Activated CD4-positive, CD25-positive, alpha-beta regulatory T cell treated with anti-CD3 and anti-CD28 coated beads, Interleukin-2, amount 50 U/mL, for 16 hours (primary cell): ENCODE results near the gene FLVCR2.

ENCODE experiments used
- DNase-seq: peaks from one replicate; pipeline ENCODE4 v3.0.0-alpha.2; 2020; ENCODE audit warnings: low read depth, low spot score

FLVCR2 gene

DNA sequence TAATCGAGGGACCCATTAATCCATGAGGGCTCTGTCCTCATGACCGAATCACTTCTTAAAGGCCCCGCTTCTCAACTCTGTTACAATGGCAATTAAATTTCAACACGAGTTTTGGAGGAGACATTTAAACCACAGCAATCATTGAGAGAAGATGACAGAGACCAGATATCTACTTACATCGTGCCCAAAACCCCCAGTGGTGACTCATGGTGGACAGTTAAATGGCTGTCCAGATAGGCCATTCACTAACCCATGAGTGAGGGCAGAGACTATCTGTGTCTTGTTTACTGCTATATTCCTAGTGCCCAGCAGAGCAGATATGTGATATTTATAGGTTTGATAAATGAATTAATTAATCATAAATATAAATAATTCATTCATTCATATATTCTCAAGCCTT, 20.0 kb upstream of the FLVCR2 start:
- DNase-seq = no peak

DNA sequence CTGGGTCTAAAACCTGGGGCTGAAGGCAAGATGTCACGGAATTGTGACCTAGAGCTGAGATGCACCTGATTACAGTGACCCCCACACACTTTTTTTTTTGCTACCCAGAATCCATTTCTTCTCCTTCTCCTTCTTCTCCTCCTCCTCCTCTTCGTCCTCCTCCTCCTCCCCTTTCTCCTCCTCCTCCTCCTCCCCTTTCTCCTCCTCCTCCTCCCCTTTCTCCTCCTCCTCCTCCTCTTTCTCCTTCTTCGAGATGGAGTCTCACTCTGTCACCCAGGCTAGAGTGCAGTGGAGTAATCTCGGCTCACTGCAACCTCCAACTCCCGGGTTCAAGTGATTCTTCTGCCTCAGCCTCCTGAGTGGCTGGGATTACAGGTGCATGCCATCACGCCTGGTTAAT, 19.4 kb upstream of the FLVCR2 start:
- no peak for DNase-seq

DNA sequence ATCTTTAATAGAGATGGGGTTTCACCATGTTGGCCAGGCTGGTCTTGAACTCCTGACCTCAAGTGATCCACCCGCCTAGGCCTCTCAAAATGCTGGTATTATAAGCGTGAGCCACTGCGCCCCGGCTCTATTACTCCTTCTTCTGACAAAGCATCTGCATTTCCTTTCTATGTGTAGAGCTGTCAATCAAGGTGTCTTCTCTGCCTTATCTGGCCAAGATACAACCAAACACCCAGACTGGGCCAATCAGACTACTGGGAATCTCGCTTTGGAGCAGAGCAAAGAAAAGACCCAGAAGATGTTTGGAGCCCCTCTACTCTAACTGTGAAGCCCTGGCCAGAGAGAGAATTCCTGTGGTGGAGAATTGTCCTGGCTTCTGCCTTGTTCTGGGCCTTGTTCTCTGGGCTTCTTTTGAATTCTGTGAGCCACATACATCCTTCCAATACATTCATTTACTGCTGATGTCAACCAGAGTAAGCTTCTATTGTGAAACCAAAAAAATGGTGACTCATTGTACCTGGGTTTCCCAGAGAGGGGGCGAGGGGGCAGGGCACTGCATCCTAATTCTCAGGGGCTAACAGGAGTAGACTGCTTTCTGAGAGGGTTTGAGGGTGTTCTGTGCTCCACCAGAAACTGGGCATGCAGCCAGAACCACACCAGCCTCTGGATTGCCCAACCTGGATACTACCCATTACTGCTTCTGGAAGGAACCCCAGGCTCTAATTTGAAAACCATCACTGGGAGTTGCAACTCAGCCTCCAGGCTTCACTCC, 18.8 kb upstream of the FLVCR2 start:
- no peak for DNase-seq

DNA sequence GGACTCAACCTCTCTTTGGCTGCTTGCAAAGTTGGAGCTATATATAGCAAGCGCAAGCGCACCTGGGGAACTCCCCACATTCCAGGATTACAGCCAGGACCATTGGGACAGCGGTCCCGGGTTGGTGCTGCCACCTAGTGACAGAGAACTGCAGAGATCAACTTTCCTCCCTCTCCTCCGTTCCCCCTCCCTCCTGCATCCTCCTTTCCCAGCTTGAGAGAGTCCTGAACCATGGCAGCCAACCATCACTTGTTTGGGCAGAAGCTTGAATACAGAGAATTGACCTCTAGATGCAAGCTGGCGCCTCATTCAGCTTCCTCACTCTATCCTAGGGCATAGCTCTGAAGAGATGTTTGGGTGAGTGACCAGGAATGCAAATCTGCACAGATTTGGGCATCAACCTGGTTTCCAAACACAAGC, 17.4 kb upstream of the FLVCR2 start:
- no peak for DNase-seq

DNA sequence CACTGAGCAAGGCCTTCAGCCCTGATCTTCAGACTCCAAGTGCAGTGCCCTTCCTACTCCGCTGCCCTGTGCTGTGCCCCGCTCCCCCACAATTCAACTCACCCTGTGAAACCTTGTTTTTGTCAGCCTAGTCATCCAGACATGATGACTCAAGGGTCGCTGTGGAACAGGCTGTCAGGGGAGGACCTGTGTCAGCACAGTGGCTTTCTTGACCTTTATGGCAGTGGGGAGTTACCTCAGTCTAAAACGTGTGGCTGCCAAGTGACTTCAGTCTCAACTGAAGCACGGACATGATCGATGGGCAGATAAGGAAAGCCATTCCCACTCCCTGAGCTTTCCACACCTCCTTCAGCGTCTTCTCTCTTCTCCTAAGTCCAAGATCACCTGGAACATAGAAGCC, 16.3 kb upstream of the FLVCR2 start:
- DNase-seq = no peak

DNA sequence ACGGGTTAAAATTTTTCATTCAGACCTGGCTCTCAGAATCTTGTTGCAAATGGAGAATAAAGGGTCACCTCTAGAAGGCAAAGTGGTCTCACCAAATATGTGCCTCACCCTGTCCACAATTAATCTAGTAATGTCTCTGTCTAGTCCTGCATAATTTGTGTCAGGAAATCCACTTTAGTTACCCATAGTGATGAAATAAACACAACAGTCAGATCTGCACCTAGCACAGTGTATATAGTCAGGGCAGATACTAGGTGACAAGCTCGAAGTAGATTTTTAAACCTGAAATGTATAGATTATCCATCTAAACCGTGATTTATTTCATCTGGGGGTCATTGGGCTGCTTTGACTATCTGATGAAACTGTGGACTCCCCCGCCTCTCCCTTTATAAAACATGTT, 15.9 kb upstream of the FLVCR2 start:
- DNase-seq = no peak

DNA sequence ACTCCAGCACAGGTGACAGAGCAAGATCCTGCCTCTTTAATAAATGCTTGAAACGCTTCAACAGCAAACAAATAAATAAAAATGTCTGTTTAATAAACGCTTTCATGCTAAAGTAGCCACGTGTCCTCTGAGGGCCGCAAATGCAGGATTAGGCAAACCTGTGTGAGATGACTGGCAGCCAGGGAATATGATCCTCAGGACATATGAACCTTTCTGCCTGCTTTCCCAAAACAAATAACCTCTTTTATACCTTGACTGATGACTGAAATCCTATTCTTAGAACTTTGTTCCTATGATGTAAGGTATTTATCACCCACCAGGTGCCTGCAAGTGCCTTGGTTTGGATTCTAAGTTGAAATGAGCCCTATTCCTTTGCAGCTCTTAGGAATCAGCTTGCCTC, 14.5 kb upstream of the FLVCR2 start:
- DNase-seq = no peak

DNA sequence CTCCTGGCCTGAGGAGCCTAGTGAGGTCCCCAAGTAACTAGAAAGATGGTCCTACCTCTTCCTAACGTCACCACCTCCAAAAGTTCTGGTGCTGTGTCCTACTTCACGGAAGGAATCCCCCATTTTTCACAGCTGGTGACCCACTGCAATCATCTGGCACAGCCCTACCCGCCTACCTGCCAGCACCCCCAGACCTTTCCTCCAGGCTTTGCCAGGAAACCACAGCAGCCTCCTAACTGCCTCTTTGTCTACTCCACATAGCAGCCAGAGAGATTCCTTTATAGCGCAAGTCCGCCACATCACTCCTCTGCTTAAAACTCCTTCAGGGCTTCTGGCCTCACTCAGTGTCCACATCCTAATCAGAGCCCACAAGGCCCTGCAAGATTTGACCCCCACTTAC, 13.4 kb upstream of the FLVCR2 start:
- DNase-seq = no peak

DNA sequence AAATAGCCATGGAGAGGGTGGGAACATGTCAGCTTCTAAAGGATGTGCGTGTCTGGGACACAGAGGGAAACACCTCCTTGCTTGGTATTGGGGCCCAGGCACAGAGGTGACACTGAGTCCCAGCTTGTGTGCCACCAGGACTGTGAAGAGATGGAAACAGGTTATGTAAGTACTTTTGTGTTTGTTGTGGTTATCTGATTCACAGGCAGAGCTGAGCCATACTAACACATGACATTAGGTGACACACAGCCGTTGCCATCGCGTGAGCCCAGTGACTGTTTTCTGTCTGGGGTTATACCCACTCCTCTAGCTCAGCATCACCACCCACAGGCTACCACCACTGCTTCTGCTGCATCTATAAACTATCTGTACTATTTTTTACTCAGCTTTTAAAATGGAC, 12.1 kb upstream of the FLVCR2 start:
- peak; percentile 66 for DNase-seq

DNA sequence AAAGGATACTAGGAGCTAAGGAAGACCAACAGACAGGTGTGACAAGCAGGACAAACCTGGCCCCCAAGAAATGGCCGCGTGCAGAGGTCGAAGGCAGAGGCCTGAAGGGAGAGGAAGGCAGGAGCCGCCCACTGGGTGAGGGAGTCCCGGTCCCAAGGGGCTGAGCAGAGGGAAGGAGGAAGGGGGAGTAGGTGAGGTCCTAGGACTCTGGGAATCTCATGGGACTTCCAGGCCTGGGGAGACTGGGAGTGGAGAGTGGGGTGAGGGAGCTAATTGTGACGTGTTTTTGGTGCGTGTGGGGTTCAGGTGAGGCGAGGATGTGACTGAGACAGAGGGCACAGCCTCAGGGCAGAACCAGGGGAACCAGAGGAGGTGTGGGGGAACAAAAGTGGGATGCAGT, 11.7 kb upstream of the FLVCR2 start:
- no peak for DNase-seq

DNA sequence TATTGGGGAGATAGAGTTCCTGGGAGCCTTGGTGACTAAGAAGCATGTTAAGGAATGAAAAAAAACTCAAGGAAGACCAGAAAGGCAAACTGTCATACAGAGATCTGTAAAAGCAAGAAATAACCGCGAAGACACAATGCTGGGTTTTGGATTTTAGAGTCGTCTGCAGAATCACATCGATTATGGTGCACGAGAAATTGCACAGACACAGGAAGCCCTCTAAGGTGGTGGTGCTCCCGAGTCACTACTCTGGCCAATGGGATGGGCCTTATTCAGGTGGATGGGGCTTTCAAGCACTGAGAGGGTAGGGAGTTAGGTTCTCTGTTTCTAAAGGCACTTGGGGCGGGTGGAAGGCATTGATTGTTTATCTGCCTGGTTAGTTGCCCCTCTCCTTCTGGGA, 10.3 kb upstream of the FLVCR2 start:
- DNase-seq = no peak

DNA sequence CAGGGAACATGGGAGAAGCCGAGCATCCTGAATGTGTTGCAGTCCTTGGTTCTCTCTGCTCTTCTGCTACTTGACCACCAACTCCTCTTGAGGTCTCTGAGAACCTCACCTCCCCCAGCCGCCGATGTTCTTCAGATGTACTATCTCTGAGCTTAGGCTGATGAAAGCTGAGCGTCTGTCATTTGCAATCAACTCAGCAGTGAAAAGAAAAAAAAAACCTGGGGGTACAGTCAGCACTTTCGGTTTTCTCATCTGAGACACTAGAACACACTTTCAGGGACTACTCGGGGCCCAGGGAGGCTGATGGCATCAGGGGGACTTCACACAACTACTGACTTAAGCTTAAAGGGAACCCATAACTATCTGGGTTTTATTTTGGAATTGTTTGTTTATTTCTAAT, 9.6 kb upstream of the FLVCR2 start:
- DNase-seq = no peak

DNA sequence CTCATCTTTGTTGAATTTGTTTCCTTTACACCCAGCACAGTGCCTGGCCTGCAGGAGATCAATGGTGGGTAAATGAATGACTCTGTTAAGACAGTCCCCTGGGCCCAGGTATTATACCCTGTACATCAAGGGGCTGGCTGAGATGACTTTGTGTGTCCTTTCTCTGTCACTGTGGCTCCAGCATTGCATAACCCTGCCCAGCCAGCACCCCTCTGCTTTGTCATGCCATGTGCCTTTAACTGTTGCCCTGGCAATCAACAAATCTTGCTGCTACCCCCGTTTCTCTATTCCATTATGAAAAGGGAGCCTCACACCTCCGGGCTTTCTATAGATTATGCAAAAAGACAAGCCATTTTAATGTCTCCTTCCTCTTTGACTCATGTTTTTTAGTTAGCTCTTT, 7.6 kb upstream of the FLVCR2 start:
- DNase-seq = no peak

DNA sequence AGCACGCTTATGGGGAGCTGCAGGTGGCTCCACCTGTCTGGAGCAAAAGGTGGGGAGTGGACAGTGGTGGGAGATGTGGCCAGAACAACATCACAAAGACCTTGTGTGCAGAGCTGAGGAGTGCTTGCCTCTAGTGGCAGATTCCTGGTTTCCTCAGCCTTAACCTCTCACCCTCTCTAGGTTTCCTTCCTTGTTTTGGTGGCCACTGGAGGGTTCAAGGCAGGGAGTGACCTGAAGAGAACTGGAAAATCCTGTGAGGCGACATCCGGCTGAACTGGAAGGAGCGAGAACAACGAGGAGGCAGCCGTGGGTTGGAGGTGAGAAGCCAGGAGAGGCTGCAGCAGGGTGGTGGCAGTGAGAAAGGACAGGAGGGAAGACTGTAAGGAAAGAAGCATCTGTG, 6.3 kb upstream of the FLVCR2 start:
- no peak for DNase-seq

DNA sequence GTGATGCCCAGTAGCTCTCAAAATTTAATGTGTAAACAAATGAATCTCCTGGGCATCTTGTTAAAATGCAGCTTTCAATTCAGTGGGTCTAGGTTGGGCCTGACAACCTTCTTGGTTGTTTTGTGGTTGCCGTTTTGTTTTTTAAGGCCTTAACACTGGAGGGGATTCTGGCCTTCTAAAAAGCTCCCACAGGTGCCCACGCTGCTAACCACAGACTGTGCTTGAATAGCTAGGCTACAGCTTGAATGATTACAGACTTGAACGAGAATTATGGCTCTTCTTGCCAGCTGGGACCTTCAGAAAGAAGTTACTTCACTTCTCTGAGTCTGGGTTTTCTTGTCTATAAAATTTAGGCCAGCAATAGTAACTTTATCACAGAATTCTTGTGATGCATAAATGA, 1.3 kb upstream of the FLVCR2 start:
- no peak for DNase-seq

DNA sequence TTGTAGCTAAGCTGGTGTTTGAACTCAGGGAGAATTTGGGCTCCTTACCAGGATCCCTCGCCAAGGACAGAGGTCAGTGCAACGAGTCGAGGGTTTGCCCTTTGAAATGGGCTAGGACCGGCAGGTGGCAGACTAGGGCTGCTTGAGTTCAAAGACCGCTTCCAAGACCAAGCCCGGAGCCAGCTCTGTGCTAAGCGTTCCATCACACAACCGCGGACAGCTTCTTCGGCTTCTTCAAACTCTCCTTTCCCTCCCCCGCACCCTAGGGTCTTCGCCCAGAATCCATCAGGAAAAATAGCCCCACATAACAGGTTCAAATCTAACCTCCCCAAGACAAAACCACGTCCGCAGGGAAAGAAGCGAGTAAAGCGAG, 705 bp upstream of the FLVCR2 start:
- DNase-seq = peak; percentile 48

DNA sequence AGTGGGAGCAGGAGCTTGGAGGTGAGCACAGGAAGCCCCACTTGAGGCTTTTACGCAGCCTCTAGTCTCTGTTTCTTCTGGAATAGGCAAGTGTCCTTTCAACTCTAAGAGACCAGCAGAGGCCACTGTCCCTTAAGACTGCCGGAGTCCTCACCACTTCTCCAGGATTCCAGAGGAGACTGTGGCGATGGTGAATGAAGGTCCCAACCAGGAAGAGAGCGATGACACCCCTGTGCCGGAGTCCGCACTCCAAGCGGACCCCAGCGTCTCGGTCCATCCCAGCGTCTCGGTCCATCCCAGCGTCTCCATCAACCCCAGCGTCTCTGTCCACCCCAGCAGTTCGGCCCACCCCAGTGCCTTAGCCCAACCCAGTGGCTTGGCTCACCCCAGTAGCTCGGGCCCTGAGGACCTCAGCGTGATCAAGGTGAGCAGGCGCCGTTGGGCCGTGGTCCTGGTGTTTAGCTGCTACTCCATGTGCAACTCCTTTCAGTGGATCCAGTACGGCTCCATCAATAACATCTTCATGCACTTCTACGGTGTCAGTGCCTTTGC, 442 bp downstream of the FLVCR2 start:
- DNase-seq = no peak

DNA sequence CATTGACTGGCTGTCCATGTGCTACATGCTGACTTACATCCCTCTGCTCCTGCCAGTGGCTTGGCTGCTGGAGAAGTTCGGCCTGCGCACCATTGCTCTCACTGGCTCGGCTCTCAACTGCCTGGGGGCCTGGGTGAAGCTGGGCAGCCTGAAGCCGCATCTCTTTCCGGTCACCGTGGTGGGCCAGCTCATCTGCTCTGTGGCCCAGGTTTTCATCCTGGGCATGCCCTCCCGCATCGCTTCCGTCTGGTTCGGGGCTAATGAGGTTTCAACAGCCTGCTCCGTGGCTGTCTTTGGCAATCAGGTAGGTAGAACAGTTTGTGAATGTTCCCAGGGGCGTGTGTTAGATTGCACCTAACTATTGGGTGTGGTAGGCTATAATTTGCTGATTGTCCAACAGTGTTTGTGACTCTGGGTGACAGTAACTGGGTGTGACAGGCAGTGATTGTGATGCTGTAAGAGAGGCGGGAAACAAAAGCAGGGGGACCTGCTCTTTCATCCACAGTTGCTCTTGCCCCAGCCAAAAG, 981 bp downstream of the FLVCR2 start:
- no peak for DNase-seq

DNA sequence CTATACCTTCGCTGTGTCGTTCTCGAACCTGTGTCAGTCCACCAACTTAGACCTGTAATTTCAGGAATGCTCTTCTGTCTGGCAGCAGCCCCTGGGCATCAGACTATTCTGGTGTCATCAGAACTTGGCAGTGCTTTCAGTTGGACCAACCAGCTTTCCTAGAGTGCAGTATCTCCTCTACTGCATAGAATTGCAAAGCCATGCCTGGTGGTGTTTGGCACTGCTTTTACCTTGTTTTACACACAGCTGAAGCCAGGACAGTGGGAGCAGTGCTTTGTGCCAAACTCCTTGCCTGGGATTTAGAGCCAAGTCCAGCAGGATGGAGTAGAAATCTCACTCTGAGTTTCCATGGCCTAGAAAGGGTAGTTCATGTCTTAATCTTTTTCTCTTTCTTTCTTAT, 1.5 kb downstream of the FLVCR2 start:
- DNase-seq = no peak

DNA sequence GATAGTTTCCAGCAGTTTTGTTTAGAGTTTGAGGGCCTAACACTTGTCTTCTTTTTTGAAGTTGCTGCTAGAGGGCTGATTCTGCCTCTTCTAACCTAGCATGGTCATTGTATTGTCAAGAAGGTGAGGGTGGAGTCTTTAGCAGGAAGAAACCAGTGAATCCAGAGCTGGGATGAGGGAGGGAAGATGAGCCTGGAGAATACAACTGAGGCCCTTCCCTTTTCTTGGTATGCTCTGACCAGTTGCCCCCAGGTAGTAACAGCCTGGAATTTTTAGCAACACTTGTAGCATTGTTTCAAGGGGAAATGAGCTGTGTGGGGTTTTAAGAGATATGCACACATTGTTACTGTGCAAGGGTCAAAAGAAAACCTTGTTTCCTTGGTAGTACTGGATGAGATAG, 9.0 kb downstream of the FLVCR2 start:
- DNase-seq = no peak

DNA sequence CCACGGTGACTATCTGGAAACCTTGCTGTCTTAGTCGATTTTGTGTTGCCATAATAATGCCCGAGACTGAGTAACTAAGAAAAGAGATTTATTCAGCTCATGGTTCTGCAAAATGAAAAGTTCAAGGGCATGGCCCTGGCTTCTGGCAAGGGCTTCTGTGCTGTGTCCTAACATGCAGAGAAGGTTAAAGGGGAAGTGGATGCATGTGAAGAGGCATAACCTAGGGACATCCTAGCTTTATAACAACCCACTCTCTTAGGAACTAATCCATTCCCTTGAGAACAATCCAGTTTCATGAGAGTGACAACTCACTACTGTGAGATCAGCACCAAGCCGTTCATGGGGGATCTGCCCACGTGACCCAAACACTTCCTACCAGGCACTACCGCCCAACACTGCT, 11.5 kb downstream of the FLVCR2 start:
- DNase-seq = no peak

DNA sequence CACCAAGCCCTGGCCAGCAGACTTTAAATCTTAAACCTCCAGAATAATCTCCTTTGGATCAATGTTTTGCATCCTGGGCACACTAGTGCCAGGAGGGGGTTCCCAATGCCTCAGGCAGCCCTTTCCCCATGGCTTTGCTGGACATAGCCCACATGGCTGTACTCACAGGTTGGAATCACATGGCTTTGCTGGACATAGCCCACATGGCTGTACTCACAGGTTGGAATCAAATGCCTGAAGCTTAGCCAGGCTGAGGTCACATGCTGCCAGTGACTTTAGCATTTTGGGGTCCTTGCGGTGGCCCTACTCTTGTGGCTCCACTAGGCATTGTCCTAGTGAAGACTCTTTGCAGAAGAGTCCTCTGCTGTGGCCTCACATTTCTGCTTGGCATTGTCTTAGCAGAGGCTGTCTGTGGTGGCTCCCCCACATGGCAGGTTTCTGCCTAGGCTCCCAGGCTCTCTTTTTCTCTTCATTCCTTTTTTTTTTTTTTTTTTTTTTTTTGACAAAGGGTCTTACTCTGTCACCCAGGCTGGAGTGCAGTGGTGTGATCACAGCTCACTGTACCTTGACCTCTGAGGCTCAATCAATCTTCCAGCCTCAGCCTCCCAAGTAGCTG, 13.0 kb downstream of the FLVCR2 start:
- no peak for DNase-seq

DNA sequence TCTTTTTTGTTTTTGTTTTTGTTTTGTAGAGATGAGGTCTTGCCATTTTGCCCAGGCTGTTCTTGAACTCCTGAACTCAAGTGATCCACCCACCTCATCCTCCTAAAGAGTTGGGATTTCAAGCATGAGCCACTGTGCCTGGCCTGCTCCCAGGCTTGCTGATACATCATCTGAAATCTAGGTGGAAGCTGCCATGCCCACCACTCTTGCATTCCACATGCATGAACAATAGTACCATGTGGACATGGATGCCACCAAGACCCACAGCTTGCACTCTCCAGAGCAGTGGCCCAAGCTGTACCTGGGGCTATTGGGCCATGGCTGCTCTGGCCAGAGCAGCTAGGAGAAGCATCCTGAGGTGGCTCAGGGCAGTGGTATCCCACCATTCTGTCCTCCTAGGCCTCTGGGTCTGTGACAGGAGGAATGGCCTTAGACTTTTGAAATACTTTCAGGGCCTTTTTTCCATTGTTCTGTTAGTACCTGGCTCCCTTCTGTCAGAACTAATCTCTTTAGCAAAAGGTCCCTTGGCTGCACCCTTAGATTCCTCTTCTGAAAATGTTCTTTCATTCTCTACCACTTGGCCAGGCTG, 13.7 kb downstream of the FLVCR2 start:
- no peak for DNase-seq
